H9 (cell line): ENCODE results near the gene PTP4A2. TPM values are rescaled to one million over a fixed set of nuclear protein-coding genes. Genes with fewer than 3 reads are reported as not detected.

Experiments
- DNase-seq: peaks from one replicate; pipeline ENCODE4 v3.0.0-alpha.2; 2017
- H2AFZ ChIP-seq: one replicate; pipeline ENCODE4 v1.6.1; 2013; ENCODE audit warnings: mild to moderate bottlenecking, low read length, control low read depth, moderate library complexity
- H2AK5ac ChIP-seq: 2 replicates; pipeline ENCODE4 v1.6.1; 2013; ENCODE audit warnings: low read length, control low read depth, mixed read lengths; ENCODE audit not compliant: insufficient read length
- H2BK120ac ChIP-seq: one replicate; pipeline ENCODE4 v1.6.1; 2013; ENCODE audit warnings: low read depth, mild to moderate bottlenecking, low read length, control low read depth, inconsistent platforms; ENCODE audit not compliant: poor library complexity, severe bottlenecking
- H2BK12ac ChIP-seq: 2 replicates; pipeline ENCODE4 v1.6.1; 2013; ENCODE audit warnings: low read length, control low read depth, mixed read lengths, low read depth; ENCODE audit not compliant: insufficient read length
- H2BK15ac ChIP-seq: 2 replicates; pipeline ENCODE4 v1.6.1; 2013; ENCODE audit warnings: low read depth, low read length, control low read depth
- H2BK20ac ChIP-seq: one replicate; pipeline ENCODE4 v1.6.1; 2013; ENCODE audit warnings: low read depth, mild to moderate bottlenecking, low read length, control low read depth, inconsistent platforms; ENCODE audit not compliant: poor library complexity, severe bottlenecking
- H2BK5ac ChIP-seq: 2 replicates; pipeline ENCODE4 v1.6.1; 2013; ENCODE audit warnings: low read length, control low read depth, mixed read lengths; ENCODE audit not compliant: insufficient read length
- H3K14ac ChIP-seq: 2 replicates; pipeline ENCODE4 v1.6.1; 2013; ENCODE audit warnings: low read length, control low read depth; ENCODE audit not compliant: insufficient read depth
- H3K18ac ChIP-seq: 2 replicates; pipeline ENCODE4 v1.6.1; 2013; ENCODE audit warnings: low read depth, mild to moderate bottlenecking, mixed read lengths, low read length, control low read depth; ENCODE audit not compliant: insufficient read length
- H3K23ac ChIP-seq: 2 replicates; pipeline ENCODE4 v1.6.1; 2013; ENCODE audit warnings: low read length, control low read depth, mixed read lengths, low read depth; ENCODE audit not compliant: insufficient read length
- H3K23me2 ChIP-seq: 2 replicates; pipeline ENCODE4 v1.6.1; 2013; ENCODE audit warnings: low read depth, mild to moderate bottlenecking, mixed read lengths, low read length, control low read depth; ENCODE audit not compliant: insufficient read length, poor library complexity, severe bottlenecking
- H3K27ac ChIP-seq: 2 replicates; pipeline ENCODE4 v1.5.1; 2013; ENCODE audit warnings: low read length, control low read depth, mixed read lengths, low read depth; ENCODE audit not compliant: insufficient read length
- H3K27me3 ChIP-seq: 2 replicates; pipeline ENCODE4 v1.6.1; 2013; ENCODE audit warnings: low read length, control low read depth, inconsistent platforms; ENCODE audit not compliant: insufficient read depth
- H3K4ac ChIP-seq: 2 replicates; pipeline ENCODE4 v1.6.1; 2013; ENCODE audit warnings: low read depth, mild to moderate bottlenecking, control low read depth, inconsistent platforms, low read length, moderate library complexity
- H3K4me1 ChIP-seq: 2 replicates; pipeline ENCODE4 v1.6.1; 2013; ENCODE audit warnings: low read length, control low read depth, inconsistent platforms; ENCODE audit not compliant: insufficient read depth
- H3K4me2 ChIP-seq: 2 replicates; pipeline ENCODE4 v1.6.1; 2013; ENCODE audit warnings: low read length, control low read depth, mixed read lengths; ENCODE audit not compliant: insufficient read length, insufficient read depth
- H3K56ac ChIP-seq: 2 replicates; pipeline ENCODE4 v1.6.1; 2013; ENCODE audit warnings: low read depth, mild to moderate bottlenecking, mixed read lengths, low read length, control low read depth; ENCODE audit not compliant: insufficient read length
- H3K79me1 ChIP-seq: 2 replicates; pipeline ENCODE4 v1.6.1; 2013; ENCODE audit warnings: low read depth, mild to moderate bottlenecking, moderate library complexity, low read length, control low read depth, inconsistent platforms; ENCODE audit not compliant: insufficient read depth, poor library complexity, severe bottlenecking
- H3K79me2 ChIP-seq: 2 replicates; pipeline ENCODE4 v1.6.1; 2013; ENCODE audit warnings: low read length, control low read depth, inconsistent platforms; ENCODE audit not compliant: insufficient read depth
- H3K9ac ChIP-seq: 2 replicates; pipeline ENCODE4 v1.6.1; 2013; ENCODE audit warnings: low read length, control low read depth, mixed read lengths; ENCODE audit not compliant: insufficient read length; ENCODE audit errors: extremely low read depth
- H3K9me3 ChIP-seq: one replicate; pipeline ENCODE4 v1.6.1; 2013; ENCODE audit warnings: low read depth, low read length, inconsistent platforms; ENCODE audit not compliant: control insufficient read depth
- H3T11ph ChIP-seq: one replicate; pipeline ENCODE4 v1.6.1; 2013; ENCODE audit warnings: mild to moderate bottlenecking, low read length, control low read depth, inconsistent platforms
- H4K20me1 ChIP-seq: one replicate; pipeline ENCODE4 v1.6.1; 2013; ENCODE audit not compliant: control insufficient read depth, insufficient read length, insufficient read depth
- H4K5ac ChIP-seq: 2 replicates; pipeline ENCODE4 v1.6.1; 2013; ENCODE audit warnings: low read depth, mild to moderate bottlenecking, mixed read lengths, low read length, control low read depth; ENCODE audit not compliant: insufficient read length
- H4K8ac ChIP-seq: replicated peaks from 2 replicates; pipeline ENCODE4 v1.6.1; 2013; ENCODE audit warnings: low read length, control low read depth, mixed read lengths, low read depth; ENCODE audit not compliant: insufficient read length
- H4K91ac ChIP-seq: 2 replicates; pipeline ENCODE4 v1.6.1; 2013; ENCODE audit warnings: low read depth, mild to moderate bottlenecking, moderate library complexity, mixed read lengths, low read length, control low read depth; ENCODE audit not compliant: insufficient read length
- H3K27ac Mint-ChIP-seq, 3 experiments: 2 replicates in 2 of 3; 3 replicates in 1 of 3; pipeline ENCODE4 v1.8.0; 2020 to 2021; ENCODE audit warnings: mixed read lengths in 3 of 3, mild to moderate bottlenecking in 1 of 3, moderate library complexity in 1 of 3
- H3K27me3 Mint-ChIP-seq: 2 replicates; pipeline ENCODE4 v1.8.0; 2021; ENCODE audit warnings: low read depth, mild to moderate bottlenecking, moderate library complexity, mixed read lengths
- H3K36me3 Mint-ChIP-seq, 3 experiments: 2 replicates in 2 of 3; 3 replicates in 1 of 3; pipeline ENCODE4 v1.8.0; 2020 to 2021; ENCODE audit warnings: low read depth in 3 of 3, mixed read lengths in 3 of 3; ENCODE audit not compliant: insufficient read depth in 1 of 3
- H3K4me1 Mint-ChIP-seq, 2 experiments: 2 replicates each; pipeline ENCODE4 v1.8.0; 2020; ENCODE audit warnings: mixed read lengths in 2 of 2
- H3K4me3 Mint-ChIP-seq, 2 experiments: 2 replicates in 1 of 2; 3 replicates in 1 of 2; pipeline ENCODE4 v1.8.0; 2020 to 2021; ENCODE audit warnings: mild to moderate bottlenecking in 2 of 2, mixed read lengths in 2 of 2, moderate library complexity in 1 of 2
- H3K9me3 Mint-ChIP-seq, 2 experiments: 2 replicates in 1 of 2; 3 replicates in 1 of 2; pipeline ENCODE4 v1.8.0; 2020; ENCODE audit warnings: mild to moderate bottlenecking in 2 of 2, mixed read lengths in 2 of 2, moderate library complexity in 1 of 2
- WGBS: extraction: QIAGEN DNeasy Blood & Tissue Kit; methylation state at CpG from one replicate; pipeline ENCODE4 v1.1.7; 2013; ENCODE audit warnings: missing lambda C conversion rate, low lambda C conversion rate, mixed read lengths; ENCODE audit not compliant: insufficient read length; ENCODE audit errors: extremely low coverage; 5-methylcytosine and 5-hydroxymethylcytosine counted together
- total RNA-seq: library from RNA; stranded (reverse); gene quantifications from 2 replicates; pipeline ENCODE4 v1.2.1, GENCODE V29; 2021
- TF ChIP-seq, protein P1 (sequence below): fragments of 200-600 bp; sonication (generic); conservative IDR thresholded peaks from 3 replicates; pipeline ENCODE4 v1.8.0; 2021; ENCODE audit warnings: antibody characterized with exemption, mild to moderate bottlenecking

The PTP4A2 gene
- total RNA-seq, 1 experiment from 2014 or later = 192 TPM

DNA sequence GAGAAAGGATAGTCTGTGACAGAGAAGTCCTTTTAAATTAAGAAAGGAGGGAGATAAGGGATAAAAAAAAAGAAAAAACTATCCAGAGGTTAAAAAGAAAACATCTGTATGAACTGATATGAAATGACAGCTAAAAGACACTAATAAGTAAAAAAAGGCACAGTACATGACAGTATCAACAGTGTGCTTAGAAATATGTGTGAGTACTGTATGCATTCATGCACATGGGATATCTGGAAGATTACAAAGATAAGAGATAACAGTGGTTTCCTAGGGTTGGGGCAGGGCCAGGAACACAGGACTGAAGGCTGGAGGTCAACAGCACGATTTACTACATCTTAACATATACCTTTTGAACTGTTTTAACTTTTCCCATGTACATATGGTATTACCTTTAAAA lies 13.3 kb downstream of the PTP4A2 start:
- Histone ChIP-seq H3K14ac (no peak overlapping the region), H2BK12ac (no peak overlapping the region), H2BK15ac (no peak overlapping the region), H3K23me2 (no peaks in the 10 kb centered on the region), H3K27me3 (no peaks in the 10 kb centered on the region), H3K27ac (no peak overlapping the region), H3K9me3 (no peaks in the 10 kb centered on the region), H3K23ac (no peak overlapping the region), H4K91ac (no peak overlapping the region), H3K4me2 (no peak overlapping the region), H3T11ph (no peak overlapping the region), H3K79me2 (peaks cover 36% of the 10 kb centered on the region; the same call in 1 of the 2 replicates), H3K79me1 (peaks cover 6% of the 10 kb centered on the region), H2BK120ac (no peak overlapping the region), H2AK5ac (no peak overlapping the region), H3K4ac (no peak overlapping the region), H3K9ac (no peak overlapping the region), H2BK20ac (no peak overlapping the region), H4K20me1 (no peaks in the 10 kb centered on the region), H3K4me1 (peaks cover 5% of the 10 kb centered on the region; the same call in 1 of the 2 replicates), H4K8ac (no peak overlapping the region), H3K56ac (no peak overlapping the region), H3K18ac (no peak overlapping the region), H2BK5ac (no peak overlapping the region), H2AFZ (no peak overlapping the region), H4K5ac (no peak overlapping the region)
- DNase-seq = no peak
- H3K27ac Mint-ChIP-seq = 0 out of 7 replicates have a peak overlapping the region, but pooled peaks of 1 of the 3 experiments have one; percentile 14
- TF ChIP-seq, protein P1, sequence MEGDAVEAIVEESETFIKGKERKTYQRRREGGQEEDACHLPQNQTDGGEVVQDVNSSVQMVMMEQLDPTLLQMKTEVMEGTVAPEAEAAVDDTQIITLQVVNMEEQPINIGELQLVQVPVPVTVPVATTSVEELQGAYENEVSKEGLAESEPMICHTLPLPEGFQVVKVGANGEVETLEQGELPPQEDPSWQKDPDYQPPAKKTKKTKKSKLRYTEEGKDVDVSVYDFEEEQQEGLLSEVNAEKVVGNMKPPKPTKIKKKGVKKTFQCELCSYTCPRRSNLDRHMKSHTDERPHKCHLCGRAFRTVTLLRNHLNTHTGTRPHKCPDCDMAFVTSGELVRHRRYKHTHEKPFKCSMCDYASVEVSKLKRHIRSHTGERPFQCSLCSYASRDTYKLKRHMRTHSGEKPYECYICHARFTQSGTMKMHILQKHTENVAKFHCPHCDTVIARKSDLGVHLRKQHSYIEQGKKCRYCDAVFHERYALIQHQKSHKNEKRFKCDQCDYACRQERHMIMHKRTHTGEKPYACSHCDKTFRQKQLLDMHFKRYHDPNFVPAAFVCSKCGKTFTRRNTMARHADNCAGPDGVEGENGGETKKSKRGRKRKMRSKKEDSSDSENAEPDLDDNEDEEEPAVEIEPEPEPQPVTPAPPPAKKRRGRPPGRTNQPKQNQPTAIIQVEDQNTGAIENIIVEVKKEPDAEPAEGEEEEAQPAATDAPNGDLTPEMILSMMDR = no peak
- no peaks in the 10 kb centered on the region for H3K9me3 Mint-ChIP-seq
- no peaks in the 10 kb centered on the region for H3K27me3 Mint-ChIP-seq
- H3K36me3 Mint-ChIP-seq = peaks cover 1 to 10% (median 9%) of the 10 kb centered on the region in 3 experiments; a peak in 5 of 7 replicates
- H3K4me3 Mint-ChIP-seq = no peak overlapping the region
- H3K4me1 Mint-ChIP-seq = peaks cover 27 to 33% of the 10 kb centered on the region in 2 experiments
- no CpG with 5 or more reads among the region's 1 CpG for WGBS
